ENCODE measurements around the gene NANS.
"Not testable (repeated sequence)": the region's sequence is repeated elsewhere in the genome, so short reads cannot be mapped to it uniquely, and the experiment has no call there.

The NANS gene

DNA sequence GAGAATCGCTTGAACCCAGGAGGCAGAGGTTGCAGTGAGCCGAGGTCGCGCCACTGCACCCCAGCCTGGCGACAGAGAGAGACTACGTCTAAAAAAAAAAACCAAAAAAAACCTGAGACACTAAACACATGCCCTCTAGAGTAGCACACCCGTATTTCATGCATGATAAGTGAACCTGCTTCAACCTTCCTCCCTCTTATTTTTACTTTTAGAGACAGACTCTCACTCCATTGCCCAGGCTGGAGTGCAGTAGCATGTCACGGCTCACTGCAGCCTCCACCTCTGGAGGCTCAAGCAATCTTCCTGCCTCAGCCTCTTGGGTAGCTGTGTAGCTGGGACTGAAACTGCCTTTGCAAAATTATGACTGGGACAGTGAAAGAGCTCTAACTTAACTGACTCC is 17.6 kb upstream of the NANS start:
- DNase-seq (ENCODE audit: low spot score): no peak

DNA sequence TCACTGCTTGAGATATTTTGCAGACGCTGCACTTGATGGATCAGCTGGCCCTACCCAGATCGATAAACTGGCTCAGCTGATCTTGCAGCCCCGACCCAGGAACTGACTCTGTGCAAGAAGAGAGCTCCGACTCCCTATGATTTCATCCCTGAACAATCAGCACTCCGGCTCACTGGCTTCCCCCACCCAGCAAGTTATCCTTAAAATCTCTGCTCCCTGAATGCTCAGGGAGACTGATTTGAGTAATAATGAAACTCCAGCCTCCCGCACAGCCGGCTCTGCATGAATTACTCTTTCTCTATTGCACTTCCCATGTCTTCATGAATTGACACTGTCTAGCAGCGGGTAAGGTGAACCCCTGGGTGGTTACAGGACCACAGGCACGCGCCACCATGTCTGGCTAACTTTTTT is 16.9 kb upstream of the NANS start:
- no peak for DNase-seq (ENCODE audit: low spot score)

DNA sequence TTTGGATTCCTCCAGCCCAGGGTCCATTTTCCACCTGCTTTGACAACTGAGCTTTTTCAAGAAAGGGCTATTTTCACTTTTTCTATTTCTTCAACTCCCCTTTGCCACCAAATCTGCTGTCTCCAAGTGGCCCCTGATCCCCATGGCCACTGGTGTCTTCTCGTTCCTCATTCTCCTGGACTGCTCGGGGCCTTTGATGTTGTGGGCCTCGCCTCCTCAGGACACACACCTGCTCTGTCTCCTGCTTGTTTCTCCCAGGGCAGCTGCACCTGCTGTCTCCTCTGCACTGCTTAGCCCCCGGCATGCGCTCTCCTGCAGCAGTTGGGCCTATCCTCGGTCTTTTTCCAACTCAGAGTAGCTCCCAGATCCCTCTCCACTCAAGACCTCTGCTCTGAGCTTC is 16.3 kb upstream of the NANS start:
- no peak for DNase-seq (ENCODE audit: low spot score)

DNA sequence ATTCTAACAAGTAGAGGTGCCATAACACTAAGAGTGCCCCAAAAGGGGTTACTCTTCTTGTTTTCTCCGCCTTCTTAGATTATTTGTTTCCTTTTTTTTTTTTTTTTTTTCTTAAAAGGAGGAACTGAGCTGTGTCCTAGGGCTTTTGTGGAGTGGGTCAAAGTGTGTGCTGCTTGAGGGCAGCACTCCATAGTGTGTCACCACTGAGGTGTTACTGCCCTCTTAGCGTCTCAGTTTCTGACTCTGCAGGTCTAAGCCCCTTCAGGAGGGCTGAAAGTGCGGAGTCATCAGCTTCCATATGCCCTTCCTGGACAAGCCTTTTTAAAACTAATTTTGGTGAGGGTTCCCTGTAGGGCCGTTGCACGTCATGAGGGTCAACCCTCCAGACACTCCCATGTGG is 12.6 kb upstream of the NANS start:
- no peak for DNase-seq (ENCODE audit: low spot score)

DNA sequence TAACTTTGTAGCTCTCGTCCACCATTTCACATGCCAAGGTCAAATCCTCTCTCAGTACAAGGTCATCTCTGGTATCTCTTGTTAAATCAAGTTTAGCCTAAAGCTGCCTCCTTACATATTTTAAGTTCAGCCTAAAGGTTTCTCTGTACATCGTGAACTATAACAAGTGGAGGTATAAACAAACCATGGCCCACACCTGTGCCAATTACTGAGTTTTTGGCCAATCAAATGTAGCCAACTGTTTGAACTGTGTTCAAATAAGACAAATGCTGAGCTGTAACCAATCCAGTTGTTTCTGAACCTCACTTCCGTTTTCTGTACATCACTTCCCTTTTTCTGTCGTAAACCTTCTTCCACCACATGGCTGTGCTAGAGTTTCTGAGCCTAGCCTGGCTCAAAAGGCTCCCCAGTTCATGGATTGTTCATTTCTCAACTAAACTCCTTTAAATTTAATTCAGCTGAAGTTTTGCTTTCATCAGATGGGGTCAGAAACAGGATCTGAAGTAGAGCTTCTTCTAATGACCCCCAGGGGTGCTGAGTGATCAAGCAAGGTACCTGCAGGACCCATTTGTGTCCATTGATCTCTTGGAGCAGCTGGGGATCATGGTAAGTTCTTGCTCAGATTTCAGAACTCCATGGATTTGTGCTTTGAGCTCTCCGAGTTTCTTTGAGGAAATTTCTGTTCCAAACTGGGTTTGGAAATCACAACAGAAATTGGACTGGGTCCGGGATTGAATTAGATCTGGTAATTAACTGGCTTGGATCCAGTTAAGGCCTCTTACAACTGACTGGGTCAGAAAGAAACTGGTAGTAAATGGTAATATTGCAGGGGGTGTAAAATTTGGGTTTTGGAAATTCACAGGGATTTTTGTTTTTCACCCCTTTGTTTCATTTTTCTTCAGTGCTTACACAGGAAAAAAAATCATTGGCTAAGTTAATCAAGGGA is 11.0 kb upstream of the NANS start:
- DNase-seq (ENCODE audit: low spot score): peak; percentile 67

DNA sequence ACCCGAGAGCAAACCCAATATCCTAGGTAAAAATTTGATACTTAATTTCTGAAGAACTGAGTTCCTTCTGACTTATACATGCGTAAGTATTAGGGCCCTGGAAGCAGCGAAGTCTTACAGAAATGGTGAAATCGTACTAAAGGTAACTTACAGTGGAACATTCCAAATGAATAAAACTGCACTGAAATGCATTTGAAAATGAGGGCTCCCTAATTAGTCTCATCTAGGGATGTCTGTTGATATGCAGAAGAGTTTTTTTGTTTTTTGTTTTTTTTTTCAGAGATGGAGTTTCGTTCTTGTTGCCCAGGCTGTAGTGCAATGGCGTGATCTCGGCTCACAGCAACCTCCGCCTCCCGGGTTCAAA is 10.4 kb upstream of the NANS start:
- DNase-seq (ENCODE audit: low spot score): no peak

DNA sequence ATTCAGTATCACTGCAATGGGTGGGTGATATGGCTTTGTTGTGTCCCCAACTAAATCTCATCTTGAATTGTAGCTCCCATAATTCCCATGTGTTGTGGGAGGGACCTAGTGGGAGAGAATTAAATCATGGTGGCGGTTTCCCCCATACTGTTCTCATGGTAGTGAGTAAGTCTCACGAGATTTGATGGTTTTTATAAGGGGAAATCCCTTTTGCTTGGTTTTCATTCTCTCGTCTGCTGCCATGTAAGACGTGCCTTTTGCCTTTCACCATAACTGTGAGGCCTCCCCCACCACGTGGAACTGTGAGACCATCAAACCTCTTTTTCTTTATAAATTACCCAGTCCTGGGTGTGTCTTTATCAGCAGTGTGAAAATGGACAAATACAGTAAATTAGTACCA is 9.5 kb upstream of the NANS start:
- DNase-seq (ENCODE audit: low spot score): no peak

DNA sequence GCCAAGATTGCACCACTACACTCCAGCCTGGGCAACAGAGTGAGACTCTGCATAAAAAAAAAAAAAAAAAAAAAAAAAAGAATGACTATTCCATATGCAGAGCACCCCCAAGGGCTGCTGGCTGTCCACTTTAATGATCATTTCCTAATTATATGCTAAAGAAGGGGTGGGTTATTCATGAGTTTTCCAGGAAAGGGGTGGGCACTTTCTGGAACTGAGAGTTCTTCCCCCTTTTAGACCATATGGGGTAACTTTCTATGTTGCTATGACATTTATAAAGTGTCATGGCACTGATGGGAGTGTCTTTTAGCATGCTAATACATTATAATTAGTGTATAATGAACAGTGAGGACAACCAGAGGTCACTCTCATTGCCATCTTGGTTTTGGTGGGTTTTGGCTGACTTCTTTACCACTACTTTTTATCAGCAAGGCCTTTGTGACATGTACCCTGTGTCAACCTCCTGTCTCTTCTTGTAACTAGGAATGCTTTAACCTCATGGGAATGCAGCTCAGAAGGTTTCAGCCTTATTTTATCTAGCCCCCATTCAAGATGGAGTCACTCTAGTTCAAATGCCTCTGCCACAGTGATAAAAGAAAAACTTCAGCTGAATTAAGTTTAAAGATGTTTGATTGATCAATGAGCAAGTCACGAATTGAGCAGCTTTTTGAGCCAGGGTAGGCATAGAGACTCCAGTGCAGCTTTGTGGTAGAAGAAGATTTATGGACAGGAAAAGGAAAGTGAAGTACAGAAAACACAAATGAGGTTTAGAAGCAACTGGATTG is 7.1 kb upstream of the NANS start:
- DNase-seq (ENCODE audit: low spot score): no peak

DNA sequence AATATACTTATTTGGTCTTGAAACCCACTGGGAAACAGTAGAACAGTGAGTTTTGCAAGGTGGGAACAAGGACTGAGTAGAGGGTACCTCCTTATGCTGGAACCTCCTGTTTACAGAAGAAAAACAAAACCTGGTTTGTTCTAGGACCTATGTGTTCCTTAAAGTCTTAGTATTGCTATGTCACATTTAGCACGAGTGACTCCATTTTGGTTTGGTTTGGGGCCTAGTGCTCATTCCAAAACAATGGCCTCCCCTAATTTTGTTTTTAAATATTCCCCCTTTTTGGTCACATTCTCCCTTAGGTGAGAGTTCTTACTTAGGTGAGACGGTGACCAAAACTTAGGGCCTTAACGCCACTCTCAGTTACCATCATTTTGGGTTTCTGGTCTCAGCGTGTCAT is 6.2 kb upstream of the NANS start:
- no peak for DNase-seq (ENCODE audit: low spot score)

DNA sequence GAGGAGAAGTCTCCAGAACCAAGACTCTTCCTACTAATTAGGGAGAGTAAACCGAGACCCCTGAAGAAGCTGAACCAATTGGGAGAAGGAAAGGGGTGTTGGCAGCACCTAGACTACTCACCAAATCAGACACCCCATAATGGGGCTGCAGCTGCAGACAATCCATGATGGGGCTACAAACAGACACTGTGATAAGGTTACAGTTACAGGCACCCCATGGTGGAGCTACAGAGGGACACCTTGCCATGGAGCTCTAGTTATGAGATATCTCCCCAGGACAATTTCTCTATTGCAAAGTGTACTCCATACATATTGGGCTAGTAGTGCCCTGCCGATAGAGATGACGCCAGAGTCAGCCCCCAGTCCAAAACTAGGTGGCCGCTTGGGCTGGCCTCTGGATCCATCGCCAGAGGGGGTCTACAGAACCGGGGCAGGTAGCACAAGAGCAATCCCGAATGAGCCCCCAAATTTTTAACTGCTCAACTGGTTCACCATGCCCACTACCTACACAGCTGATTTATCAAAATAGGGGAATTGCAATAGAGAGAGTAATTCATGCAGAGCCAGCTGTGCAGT is 2.1 kb upstream of the NANS start:
- DNase-seq (ENCODE audit: low spot score): no peak

DNA sequence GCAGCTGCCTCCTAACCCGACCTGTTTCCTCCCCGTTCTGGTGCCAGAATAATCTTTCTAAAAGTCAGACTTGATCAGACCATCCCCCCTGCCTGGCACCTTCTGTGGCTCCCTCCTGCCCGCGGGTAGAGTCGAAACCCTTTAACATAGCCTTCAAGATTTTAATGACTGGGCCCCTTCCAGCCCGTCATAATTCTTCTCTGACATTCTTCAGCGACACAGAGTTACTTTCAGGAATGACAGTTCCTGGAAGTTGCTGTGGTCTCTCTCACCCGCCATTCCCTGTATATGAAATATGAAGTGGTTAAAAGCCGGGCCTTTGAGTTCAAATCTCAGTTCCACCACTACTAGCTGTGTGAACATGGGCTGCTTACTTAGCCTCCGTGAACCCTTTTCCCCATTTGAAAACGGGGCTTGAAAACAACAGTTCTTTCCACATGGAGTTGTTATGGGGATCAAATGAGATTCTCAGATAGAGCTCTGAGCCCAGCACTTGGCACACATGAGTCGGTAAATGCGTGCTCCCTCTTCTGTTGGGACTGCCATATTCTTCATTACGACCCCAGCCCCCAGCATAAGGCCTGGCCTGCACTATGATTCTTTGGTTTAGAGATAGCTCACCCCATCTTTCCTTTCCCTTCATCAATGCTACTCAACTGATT is 737 bp downstream of the NANS start:
- DNase-seq (ENCODE audit: low spot score): peak; percentile 55

DNA sequence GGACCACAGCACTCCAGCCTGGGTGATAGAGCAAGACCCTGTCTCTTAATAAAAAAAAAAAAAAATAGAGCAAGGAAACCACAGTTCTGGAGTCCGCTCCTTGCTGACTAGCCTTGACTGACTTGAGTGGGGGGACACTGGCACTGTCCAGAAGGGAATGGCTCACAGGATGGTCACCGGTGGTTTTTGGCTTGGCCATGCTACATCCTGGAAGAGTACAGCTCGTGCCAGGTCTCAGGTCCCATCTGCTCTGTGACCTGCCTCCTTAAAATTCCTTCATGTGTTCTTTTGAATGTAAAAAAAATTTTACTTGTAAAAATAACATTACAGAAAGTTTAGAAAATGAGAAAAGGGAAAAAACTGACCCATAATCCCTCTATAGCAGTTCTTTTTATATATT is 5.6 kb downstream of the NANS start:
- no peak for DNase-seq (ENCODE audit: low spot score)

DNA sequence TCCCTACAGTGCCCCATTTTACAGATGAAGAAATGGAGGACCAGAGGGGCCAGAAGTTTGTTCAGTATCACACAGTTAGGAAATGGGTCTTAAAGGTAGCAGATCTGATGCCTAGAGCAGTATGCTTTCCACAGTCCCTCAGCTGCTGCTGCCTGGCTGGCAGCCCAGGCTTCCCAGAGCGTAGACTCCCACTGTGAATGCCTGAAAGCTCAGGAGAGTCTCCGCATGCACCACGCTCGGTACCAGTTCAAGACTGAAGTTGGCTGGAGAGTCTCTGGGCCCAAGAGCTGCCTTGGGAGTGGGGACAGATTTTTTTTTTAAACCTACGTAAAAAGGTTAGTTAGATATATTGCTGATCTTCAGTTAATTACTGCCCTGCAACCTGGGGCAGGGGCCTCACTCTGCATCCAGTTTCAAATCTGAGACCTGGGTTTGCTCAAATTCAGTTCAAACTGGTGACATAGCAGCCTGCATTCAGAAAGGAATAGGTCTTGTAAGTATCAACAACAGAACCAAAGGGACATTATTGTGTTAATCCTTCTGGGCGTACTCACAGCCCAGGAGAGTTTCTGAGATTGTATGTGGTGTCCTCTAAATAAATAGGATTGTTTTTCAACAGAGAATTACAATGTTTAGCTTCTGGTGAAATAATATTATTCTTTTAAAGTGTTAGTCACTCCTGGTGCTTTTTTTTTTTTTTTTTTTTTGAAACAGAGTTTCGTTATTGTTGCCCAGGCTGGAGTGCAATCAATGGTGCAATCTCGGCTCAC is 8.3 kb downstream of the NANS start:
- no peak for DNase-seq (ENCODE audit: low spot score)

DNA sequence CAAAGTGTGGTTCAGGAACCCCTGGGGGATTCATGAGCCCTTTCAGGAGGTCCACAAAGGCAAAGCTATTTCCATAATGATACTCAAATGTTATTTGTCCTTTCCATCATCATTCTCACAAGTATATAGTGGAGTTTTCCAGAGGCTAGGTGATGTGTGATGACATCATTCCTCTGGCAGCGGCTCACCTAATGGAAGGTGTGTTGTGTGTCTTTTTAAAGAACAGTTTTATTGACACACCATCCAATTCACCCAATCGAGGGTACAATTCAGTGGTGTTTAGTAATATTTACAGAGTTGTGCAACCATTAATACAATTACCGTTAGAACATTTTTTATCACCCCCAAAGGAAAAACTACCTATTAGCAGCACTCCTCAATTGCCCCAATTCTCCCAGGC is 9.7 kb downstream of the NANS start:
- no peak for DNase-seq (ENCODE audit: low spot score)

DNA sequence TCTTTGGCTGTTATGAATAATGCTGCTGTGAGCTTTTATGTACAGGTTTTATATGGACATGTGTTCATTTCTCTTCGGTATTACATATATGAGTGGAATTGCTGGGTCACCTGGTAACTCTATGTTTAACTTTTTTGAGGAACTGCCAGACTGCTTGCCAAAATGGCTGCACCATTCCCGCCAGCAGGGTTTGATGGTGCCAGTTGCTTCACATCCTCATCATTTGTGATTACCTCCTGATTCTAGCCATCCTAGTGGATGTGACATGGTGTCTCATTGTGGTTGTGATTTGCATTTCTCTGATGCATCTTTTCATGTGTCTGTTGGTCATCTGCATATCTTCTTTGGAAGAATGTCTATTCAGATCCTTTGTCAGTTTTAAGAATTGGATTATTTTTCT is 10.7 kb downstream of the NANS start:
- DNase-seq (ENCODE audit: low spot score): no peak

DNA sequence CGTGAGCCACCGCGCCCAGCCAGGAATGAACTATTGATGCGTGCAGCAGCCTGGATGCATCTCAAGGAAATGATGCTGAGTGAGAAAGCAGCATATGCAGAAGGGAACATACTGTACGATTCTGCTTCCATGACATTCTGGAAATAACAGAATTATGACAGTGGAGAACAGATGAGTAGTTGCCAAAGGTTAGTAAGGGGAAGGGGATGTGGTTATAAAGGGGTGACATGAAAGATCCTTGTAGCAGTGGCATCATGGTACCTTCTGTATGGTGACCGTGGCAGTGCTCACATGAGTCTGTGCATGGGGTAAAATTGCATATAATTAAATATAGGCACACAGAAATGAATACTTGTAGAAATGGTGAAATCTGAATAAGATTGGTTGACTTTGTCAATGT is 13.0 kb downstream of the NANS start:
- DNase-seq (ENCODE audit: low spot score): no peak

DNA sequence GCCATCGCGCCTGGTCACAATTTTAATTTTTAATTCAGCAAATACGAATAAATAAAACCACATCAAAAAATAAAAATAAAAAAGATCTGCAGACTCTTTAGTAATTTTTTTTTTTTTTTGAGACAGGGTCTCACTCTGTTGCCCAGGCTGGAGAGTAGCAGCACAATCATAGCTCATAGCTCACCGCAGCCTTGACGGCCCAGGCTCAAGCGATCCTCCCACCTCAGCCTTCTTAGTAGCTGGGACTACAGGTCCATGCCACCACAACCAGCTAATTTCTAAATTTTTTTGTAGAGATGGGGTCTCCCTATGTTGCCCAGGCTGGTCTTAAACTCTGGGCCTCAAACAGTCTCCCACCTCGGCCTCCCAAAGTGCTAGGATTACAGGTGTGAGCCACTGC is 14.2 kb downstream of the NANS start:
- no peak for DNase-seq (ENCODE audit: low spot score)

DNA sequence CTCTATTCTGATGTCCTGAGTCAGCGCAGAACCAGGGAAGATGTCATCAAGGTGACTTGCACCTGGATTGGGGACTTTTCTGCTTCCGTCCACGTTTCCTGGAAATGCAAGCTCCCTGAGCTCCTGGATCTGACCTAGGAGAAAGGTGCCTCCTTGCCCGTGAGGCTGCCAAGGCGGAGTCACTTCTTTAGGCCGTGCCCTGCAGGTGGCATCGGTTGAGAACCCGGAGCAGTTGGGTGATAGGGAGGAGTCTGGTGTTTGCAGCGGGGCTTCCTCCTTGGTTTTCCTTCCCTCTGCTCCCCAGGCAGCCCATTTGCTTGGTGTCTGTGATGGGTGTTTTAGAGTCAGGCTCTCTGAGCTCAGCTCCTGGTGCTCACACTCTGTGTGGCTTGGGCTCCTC is 15.2 kb downstream of the NANS start:
- DNase-seq (ENCODE audit: low spot score): no peak

DNA sequence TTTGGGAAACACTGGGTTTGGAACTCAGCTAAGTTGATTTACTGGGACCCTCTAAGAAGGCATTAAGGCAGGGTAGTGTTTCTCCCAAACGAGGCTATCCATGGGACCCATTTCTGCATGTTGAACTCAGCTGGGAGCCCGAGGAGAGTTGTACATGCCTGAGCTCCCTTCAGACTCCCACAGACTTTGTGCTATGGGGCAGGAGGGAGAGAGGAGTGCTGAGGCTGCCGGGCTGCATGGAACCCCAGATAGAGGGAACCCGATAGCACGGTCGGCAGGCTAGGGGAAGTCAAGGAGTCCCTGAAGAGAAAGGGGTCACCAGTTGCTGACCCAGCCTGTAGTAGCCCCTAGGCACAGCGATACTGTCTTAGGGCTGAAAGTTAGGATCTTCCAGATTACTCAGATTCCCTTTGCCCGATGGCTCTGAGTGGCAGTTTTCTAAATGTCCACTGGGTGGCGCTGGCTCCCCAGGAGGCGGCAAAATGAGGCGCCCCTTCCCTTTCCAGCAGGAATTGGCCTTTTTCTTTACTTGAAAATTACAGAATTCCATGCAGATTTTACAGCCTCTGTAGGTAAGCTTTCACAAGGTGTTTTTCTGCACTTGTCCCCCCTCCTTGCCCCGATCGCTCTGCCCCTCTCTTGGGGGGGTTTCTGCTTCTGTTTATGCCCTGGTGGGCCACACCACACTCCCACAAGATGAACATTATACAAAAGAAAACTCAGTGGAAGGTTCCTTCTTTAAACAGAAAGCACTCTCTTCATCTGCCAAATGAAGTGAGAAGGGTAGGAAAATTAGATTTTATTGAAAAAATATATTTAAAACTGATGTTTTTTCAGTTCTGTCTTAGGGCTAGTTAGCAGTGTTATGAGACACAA is 17.8 kb downstream of the NANS start:
- DNase-seq (ENCODE audit: low spot score): peak; percentile 73

DNA sequence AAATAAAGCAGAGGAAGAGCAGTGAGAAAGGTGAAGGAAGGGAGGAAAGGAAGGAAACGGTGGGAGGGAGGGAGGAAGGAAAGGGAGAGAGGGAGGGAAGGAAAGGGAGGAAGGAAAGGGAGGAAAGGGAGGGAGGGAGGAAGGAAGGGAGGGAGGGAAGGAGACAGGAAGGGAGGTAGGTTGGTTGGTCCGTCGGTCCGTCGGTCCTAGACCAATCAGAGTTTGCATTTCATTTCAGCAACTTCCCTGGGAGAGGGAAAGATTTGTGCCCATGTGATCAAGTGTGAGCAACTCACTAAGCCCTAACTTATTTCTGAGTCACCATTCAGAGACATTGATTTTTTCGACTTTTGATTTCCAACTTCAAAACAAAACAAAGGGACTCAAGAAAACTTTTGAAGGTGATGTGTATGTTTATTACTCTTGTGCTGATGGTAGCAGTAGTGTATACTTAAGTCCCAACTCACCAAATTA is 18.8 kb downstream of the NANS start:
- peak; percentile 54 for DNase-seq (ENCODE audit: low spot score)

DNA sequence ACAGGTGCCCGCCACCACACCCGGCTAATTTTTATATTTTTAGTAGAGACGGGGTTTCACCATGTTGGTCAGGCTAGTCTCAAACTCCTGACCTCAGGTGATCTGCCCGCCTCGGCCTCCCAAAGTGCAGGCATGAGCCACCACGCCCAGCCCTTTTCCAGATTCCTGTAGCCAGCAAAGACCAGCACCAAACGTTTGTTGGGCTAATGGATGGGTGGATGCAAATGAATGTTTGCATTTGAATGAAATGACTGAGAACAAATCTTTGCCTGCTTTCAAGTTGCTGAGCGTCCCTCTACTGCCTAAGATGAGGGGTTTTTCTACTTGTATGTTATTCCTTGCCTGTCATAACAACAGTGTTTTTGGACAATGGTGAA is 20.0 kb downstream of the NANS start:
- not testable (repeated sequence) for DNase-seq (ENCODE audit: low spot score)

Data from CD4-positive, alpha-beta T cell treated with Interleukin-15 for 4 hours (primary cell).